C1 segment of cervical spinal cord (tissue), 14 donors: ENCODE data around the gene ZDHHC11B.
"Not testable (repeated sequence)": the region's sequence is repeated elsewhere in the genome, so short reads cannot be mapped to it uniquely, and the experiment has no call there.

Experiments used
- DNase-seq, 14 donors: peaks; one replicate each; lab custom pipeline; 2025; lab: John Stamatoyannopoulos, UW

ZDHHC11B gene

GRCh38 chr5:769485-770145, 14.9 kb downstream of the ZDHHC11B start:
- not testable (repeated sequence) for DNase-seq

- no peak for DNase-seq
These were observed 17.7 kb downstream of the ZDHHC11B start for GRCh38 chr5:766666-767431.

- DNase-seq = no peak
These were observed 18.4 kb downstream of the ZDHHC11B start for GRCh38 chr5:765948-766631.

- no peak for DNase-seq
These were observed 20.3 kb downstream of the ZDHHC11B start for GRCh38 chr5:763998-764781.

- no peak for DNase-seq
These were observed 21.1 kb downstream of the ZDHHC11B start for GRCh38 chr5:763397-763796.

- not testable (repeated sequence) for DNase-seq
These were observed 21.5 kb downstream of the ZDHHC11B start for GRCh38 chr5:762996-763395.

GRCh38 chr5:761854-762710, 22.4 kb downstream of the ZDHHC11B start:
- DNase-seq = peak in 5 of 14 donors; percentile 5 to 74 (median 26)

GRCh38 chr5:761059-761771, 23.3 kb downstream of the ZDHHC11B start:
- no peak for DNase-seq

- DNase-seq = no peak
These were observed 24.0 kb downstream of the ZDHHC11B start for GRCh38 chr5:760363-761058.

GRCh38 chr5:759781-760362, 24.7 kb downstream of the ZDHHC11B start:
- no peak for DNase-seq

- DNase-seq = no peak
These were observed 25.3 kb downstream of the ZDHHC11B start for GRCh38 chr5:759111-759751.

GRCh38 chr5:758698-759053, 25.9 kb downstream of the ZDHHC11B start:
- no peak for DNase-seq

- peak in 6 of 14 donors; percentile 6 to 70 (median 33) for DNase-seq
These were observed 26.4 kb downstream of the ZDHHC11B start for GRCh38 chr5:757931-758697.

- no peak for DNase-seq
These were observed 27.1 kb downstream of the ZDHHC11B start for GRCh38 chr5:757346-757930.

- no peak for DNase-seq
These were observed 27.6 kb downstream of the ZDHHC11B start for GRCh38 chr5:756865-757345.

GRCh38 chr5:756171-756570, 28.4 kb downstream of the ZDHHC11B start:
- DNase-seq = no peak

GRCh38 chr5:754143-754632, 30.3 kb downstream of the ZDHHC11B start:
- DNase-seq = not testable (repeated sequence)
